ENCODE measurements around the gene IQGAP3.

The IQGAP3 gene

DNA sequence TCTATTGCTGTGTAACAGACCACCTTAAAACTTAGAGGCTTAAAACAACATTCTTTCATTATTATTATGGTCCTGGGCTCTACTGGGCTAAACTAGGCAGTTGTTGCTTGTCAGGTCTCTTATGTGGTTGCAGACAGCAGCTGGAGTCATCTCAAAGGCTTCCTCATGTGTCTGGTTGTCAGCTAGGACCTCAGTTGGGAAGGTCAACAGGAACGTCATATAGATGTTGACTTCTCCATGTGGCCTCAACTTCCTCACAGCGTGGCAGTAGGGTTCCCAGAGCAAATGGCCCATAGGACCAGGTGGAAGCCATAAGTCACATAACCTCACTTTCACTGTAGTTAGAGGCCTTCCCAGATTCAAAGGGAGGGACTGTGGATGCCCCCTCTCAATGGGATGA lies 56.4 kb downstream of the IQGAP3 start:
- 43% methylated on average over 2 of the region's 2 CpGs for WGBS
- no peak overlapping the region for H3K4me2 ChIP-seq (ENCODE audit: low read length, poor library complexity, severe bottlenecking)
- no peak overlapping the region for H4K91ac ChIP-seq (ENCODE audit: low read length)
- H2BK5ac ChIP-seq (ENCODE audit: low read depth, low read length, poor library complexity, severe bottlenecking) = no peak overlapping the region
- H4K8ac ChIP-seq (ENCODE audit: low read length) = no peak overlapping the region
- H2BK15ac ChIP-seq (ENCODE audit: low read depth, poor library complexity, severe bottlenecking) = no peak overlapping the region
- no peak overlapping the region for H3K9ac ChIP-seq (ENCODE audit: low read length)
- no peak overlapping the region for H2BK12ac ChIP-seq (ENCODE audit: low read length in 2 of 2)
- no peak overlapping the region for H3K23ac ChIP-seq (ENCODE audit: low read length in 2 of 2)
- H2AFZ ChIP-seq (ENCODE audit: low read depth, low read length) = no peak overlapping the region
- no peak overlapping the region for H3K27ac ChIP-seq (ENCODE audit: low read length, poor library complexity, severe bottlenecking)
- H3K18ac ChIP-seq (ENCODE audit: low read depth in 1 of 2, low read length in 2 of 2) = no peak overlapping the region
- H2AK5ac ChIP-seq (ENCODE audit: low read length, severe bottlenecking) = no peak overlapping the region
- H3K79me1 ChIP-seq (replicated peaks; ENCODE audit: low read length, poor library complexity, severe bottlenecking) = no peaks in the 10 kb centered on the region
- no peaks in the 10 kb centered on the region for H3K36me3 ChIP-seq (ENCODE audit: control insufficient read depth in 1 of 2, insufficient read depth in 2 of 2, low read depth in 1 of 2, low read length in 2 of 2)
- H3K4me1 ChIP-seq (ENCODE audit: control insufficient read depth, insufficient read depth, low read depth, low read length) = no peaks in the 10 kb centered on the region
- H3K27me3 ChIP-seq (ENCODE audit: control insufficient read depth in 1 of 2, insufficient read depth in 1 of 2, low read length in 2 of 2) = no peaks in the 10 kb centered on the region
- no peak overlapping the region for H3K14ac ChIP-seq (ENCODE audit: low read length in 2 of 2)
- H2BK120ac ChIP-seq (ENCODE audit: low read depth, low read length) = no peak overlapping the region
- H3K4me3 ChIP-seq (ENCODE audit: insufficient read depth in 1 of 2, low read depth in 1 of 2, low read length in 2 of 2) = no peak overlapping the region
- no peak overlapping the region for H3K4ac ChIP-seq (ENCODE audit: low read depth in 1 of 2, low read length in 2 of 2)
- DNase-seq = no peak
- H3K9me3 ChIP-seq (ENCODE audit: control insufficient read depth, low read length) = no peaks in the 10 kb centered on the region

DNA sequence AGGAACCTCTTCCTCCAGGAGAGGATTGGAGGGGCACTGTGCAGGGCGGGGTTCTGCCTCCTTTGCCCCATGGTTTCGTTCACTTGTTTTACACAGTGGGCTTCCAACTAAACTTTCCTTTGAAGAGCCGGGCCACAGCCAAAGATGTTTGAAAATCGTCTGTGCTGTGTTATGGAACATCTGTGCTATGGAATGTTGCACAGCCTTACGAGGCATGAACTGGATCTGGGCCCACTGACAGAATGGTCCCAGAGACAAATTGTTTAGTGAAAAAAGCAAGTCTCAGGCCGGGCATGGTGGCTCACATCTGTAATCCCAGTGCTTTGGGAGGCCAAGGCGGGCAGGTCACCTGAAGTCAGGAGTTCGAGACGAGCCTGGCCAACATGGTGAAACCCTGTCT lies 59.2 kb downstream of the IQGAP3 start:
- Histone ChIP-seq H2BK120ac (ENCODE audit: low read depth, low read length) (no peak overlapping the region), H3K23ac (ENCODE audit: low read length in 2 of 2) (no peak overlapping the region), H3K18ac (ENCODE audit: low read depth in 1 of 2, low read length in 2 of 2) (no peak overlapping the region), H4K91ac (ENCODE audit: low read length) (no peak overlapping the region), H3K9ac (ENCODE audit: low read length) (no peak overlapping the region), H2BK12ac (ENCODE audit: low read length in 2 of 2) (no peak overlapping the region), H3K36me3 (ENCODE audit: control insufficient read depth in 1 of 2, insufficient read depth in 2 of 2, low read depth in 1 of 2, low read length in 2 of 2) (no peaks in the 10 kb centered on the region), H3K27me3 (ENCODE audit: control insufficient read depth in 1 of 2, insufficient read depth in 1 of 2, low read length in 2 of 2) (no peaks in the 10 kb centered on the region), H3K9me3 (ENCODE audit: control insufficient read depth, low read length) (no peaks in the 10 kb centered on the region), H3K14ac (ENCODE audit: low read length in 2 of 2) (no peak overlapping the region), H3K4me3 (ENCODE audit: insufficient read depth in 1 of 2, low read depth in 1 of 2, low read length in 2 of 2) (no peak overlapping the region), H4K8ac (ENCODE audit: low read length) (no peak overlapping the region), H2AK5ac (ENCODE audit: low read length, severe bottlenecking) (no peak overlapping the region), H3K4me2 (ENCODE audit: low read length, poor library complexity, severe bottlenecking) (no peak overlapping the region), H2AFZ (ENCODE audit: low read depth, low read length) (no peak overlapping the region), H3K4ac (ENCODE audit: low read depth in 1 of 2, low read length in 2 of 2) (no peak overlapping the region), H2BK15ac (ENCODE audit: low read depth, poor library complexity, severe bottlenecking) (no peak overlapping the region), H3K27ac (ENCODE audit: low read length, poor library complexity, severe bottlenecking) (no peak overlapping the region), H3K4me1 (ENCODE audit: control insufficient read depth, insufficient read depth, low read depth, low read length) (no peaks in the 10 kb centered on the region), H3K79me1 (replicated peaks; ENCODE audit: low read length, poor library complexity, severe bottlenecking) (no peaks in the 10 kb centered on the region), H2BK5ac (ENCODE audit: low read depth, low read length, poor library complexity, severe bottlenecking) (no peak overlapping the region)
- no peak for DNase-seq
- 86% methylated on average over 7 of the region's 9 CpGs for WGBS

- no peak overlapping the region for H2BK5ac ChIP-seq (ENCODE audit: low read depth, low read length, poor library complexity, severe bottlenecking)
- H2AFZ ChIP-seq (ENCODE audit: low read depth, low read length) = no peak overlapping the region
- H3K4ac ChIP-seq (ENCODE audit: low read depth in 1 of 2, low read length in 2 of 2) = no peak overlapping the region
- H2AK5ac ChIP-seq (ENCODE audit: low read length, severe bottlenecking) = no peak overlapping the region
- no peak overlapping the region for H2BK15ac ChIP-seq (ENCODE audit: low read depth, poor library complexity, severe bottlenecking)
- H4K91ac ChIP-seq (ENCODE audit: low read length) = no peak overlapping the region
- H3K9me3 ChIP-seq (ENCODE audit: control insufficient read depth, low read length) = no peaks in the 10 kb centered on the region
- H3K27me3 ChIP-seq (ENCODE audit: control insufficient read depth in 1 of 2, insufficient read depth in 1 of 2, low read length in 2 of 2) = no peaks in the 10 kb centered on the region
- no peaks in the 10 kb centered on the region for H3K79me1 ChIP-seq (replicated peaks; ENCODE audit: low read length, poor library complexity, severe bottlenecking)
- H3K4me1 ChIP-seq (ENCODE audit: control insufficient read depth, insufficient read depth, low read depth, low read length) = no peaks in the 10 kb centered on the region
- no peak overlapping the region for H4K8ac ChIP-seq (ENCODE audit: low read length)
- no peak overlapping the region for H3K9ac ChIP-seq (ENCODE audit: low read length)
- 86% methylated on average over 7 of the region's 7 CpGs for WGBS
- H3K23ac ChIP-seq (ENCODE audit: low read length in 2 of 2) = no peak overlapping the region
- H2BK12ac ChIP-seq (ENCODE audit: low read length in 2 of 2) = no peak overlapping the region
- no peak overlapping the region for H3K27ac ChIP-seq (ENCODE audit: low read length, poor library complexity, severe bottlenecking)
- no peak overlapping the region for H3K4me3 ChIP-seq (ENCODE audit: insufficient read depth in 1 of 2, low read depth in 1 of 2, low read length in 2 of 2)
- H3K14ac ChIP-seq (ENCODE audit: low read length in 2 of 2) = no peak overlapping the region
- no peak overlapping the region for H3K4me2 ChIP-seq (ENCODE audit: low read length, poor library complexity, severe bottlenecking)
- H2BK120ac ChIP-seq (ENCODE audit: low read depth, low read length) = no peak overlapping the region
- no peak for DNase-seq
- H3K36me3 ChIP-seq (ENCODE audit: control insufficient read depth in 1 of 2, insufficient read depth in 2 of 2, low read depth in 1 of 2, low read length in 2 of 2) = no peaks in the 10 kb centered on the region
- no peak overlapping the region for H3K18ac ChIP-seq (ENCODE audit: low read depth in 1 of 2, low read length in 2 of 2)
Observed at GRCh38 chr1:156511644-156512043, 60.7 kb downstream of the IQGAP3 start.

DNA sequence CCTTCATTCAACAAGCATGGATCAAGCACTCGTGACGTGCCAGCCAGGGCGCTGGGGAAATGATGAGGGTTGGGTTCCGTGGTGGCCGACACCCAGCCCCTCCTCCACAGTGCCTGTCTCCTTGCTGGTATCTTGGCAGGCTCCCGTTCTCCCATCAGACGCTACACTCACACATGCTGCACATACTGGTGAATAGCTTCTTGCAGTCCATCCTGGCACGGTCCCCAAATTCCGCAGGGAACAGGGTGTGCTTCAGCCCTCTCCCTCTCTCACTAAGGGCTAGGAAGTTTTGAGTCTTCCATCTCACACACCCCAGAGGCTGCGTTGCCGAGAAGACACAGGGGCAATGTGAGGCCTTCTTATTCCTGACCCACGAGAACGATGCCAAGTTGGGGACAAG lies 61.7 kb downstream of the IQGAP3 start:
- Histone ChIP-seq H3K9me3 (ENCODE audit: control insufficient read depth, low read length) (no peaks in the 10 kb centered on the region), H3K4me3 (ENCODE audit: insufficient read depth in 1 of 2, low read depth in 1 of 2, low read length in 2 of 2) (no peak overlapping the region), H3K27ac (ENCODE audit: low read length, poor library complexity, severe bottlenecking) (no peak overlapping the region), H2BK15ac (ENCODE audit: low read depth, poor library complexity, severe bottlenecking) (no peak overlapping the region), H4K8ac (ENCODE audit: low read length) (no peak overlapping the region), H2BK12ac (ENCODE audit: low read length in 2 of 2) (no peak overlapping the region), H3K36me3 (ENCODE audit: control insufficient read depth in 1 of 2, insufficient read depth in 2 of 2, low read depth in 1 of 2, low read length in 2 of 2) (no peaks in the 10 kb centered on the region), H3K9ac (ENCODE audit: low read length) (no peak overlapping the region), H3K27me3 (ENCODE audit: control insufficient read depth in 1 of 2, insufficient read depth in 1 of 2, low read length in 2 of 2) (no peaks in the 10 kb centered on the region), H3K18ac (ENCODE audit: low read depth in 1 of 2, low read length in 2 of 2) (no peak overlapping the region), H2BK5ac (ENCODE audit: low read depth, low read length, poor library complexity, severe bottlenecking) (no peak overlapping the region), H2AFZ (ENCODE audit: low read depth, low read length) (no peak overlapping the region), H3K4me1 (ENCODE audit: control insufficient read depth, insufficient read depth, low read depth, low read length) (no peaks in the 10 kb centered on the region), H3K4ac (ENCODE audit: low read depth in 1 of 2, low read length in 2 of 2) (no peak overlapping the region), H4K91ac (ENCODE audit: low read length) (no peak overlapping the region), H3K23ac (ENCODE audit: low read length in 2 of 2) (no peak overlapping the region), H2AK5ac (ENCODE audit: low read length, severe bottlenecking) (no peak overlapping the region), H3K4me2 (ENCODE audit: low read length, poor library complexity, severe bottlenecking) (no peak overlapping the region), H2BK120ac (ENCODE audit: low read depth, low read length) (no peak overlapping the region), H3K14ac (ENCODE audit: low read length in 2 of 2) (no peak overlapping the region), H3K79me1 (replicated peaks; ENCODE audit: low read length, poor library complexity, severe bottlenecking) (no peaks in the 10 kb centered on the region)
- 95% methylated on average over 12 of the region's 13 CpGs for WGBS
- DNase-seq = no peak

All from mesenchymal stem cell (in vitro differentiated cells and primary cell).